Astrocyte (in vitro differentiated cells and primary cell): ENCODE data around the gene CPA4.

ENCODE experiments used
- EZH2 ChIP-seq: IDR thresholded peaks from 2 replicates; pipeline ENCODE4 v1.6.1; 2012; ENCODE audit warnings: mild to moderate bottlenecking, low read length, inconsistent platforms; ENCODE audit not compliant: insufficient read depth
- TF ChIP-seq, protein P1 (sequence below): IDR thresholded peaks from 2 replicates; pipeline ENCODE4 v1.5.1; 2011; ENCODE audit warnings: low read depth, mild to moderate bottlenecking, inconsistent platforms, low read length, moderate library complexity; ENCODE audit not compliant: insufficient read depth

- TF ChIP-seq, protein P1, sequence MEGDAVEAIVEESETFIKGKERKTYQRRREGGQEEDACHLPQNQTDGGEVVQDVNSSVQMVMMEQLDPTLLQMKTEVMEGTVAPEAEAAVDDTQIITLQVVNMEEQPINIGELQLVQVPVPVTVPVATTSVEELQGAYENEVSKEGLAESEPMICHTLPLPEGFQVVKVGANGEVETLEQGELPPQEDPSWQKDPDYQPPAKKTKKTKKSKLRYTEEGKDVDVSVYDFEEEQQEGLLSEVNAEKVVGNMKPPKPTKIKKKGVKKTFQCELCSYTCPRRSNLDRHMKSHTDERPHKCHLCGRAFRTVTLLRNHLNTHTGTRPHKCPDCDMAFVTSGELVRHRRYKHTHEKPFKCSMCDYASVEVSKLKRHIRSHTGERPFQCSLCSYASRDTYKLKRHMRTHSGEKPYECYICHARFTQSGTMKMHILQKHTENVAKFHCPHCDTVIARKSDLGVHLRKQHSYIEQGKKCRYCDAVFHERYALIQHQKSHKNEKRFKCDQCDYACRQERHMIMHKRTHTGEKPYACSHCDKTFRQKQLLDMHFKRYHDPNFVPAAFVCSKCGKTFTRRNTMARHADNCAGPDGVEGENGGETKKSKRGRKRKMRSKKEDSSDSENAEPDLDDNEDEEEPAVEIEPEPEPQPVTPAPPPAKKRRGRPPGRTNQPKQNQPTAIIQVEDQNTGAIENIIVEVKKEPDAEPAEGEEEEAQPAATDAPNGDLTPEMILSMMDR = no peak
- no peak for TF ChIP-seq EZH2
Measured at GRCh38 chr7:130303127-130303526, 10.2 kb downstream of the CPA4 start.
